CD4-positive, alpha-beta T cell (primary cell): ENCODE results near the gene TRIM67. TPM values are rescaled to one million over a fixed set of nuclear protein-coding genes. Genes with fewer than 3 reads are reported as not detected.

ENCODE experiments used
- ATAC-seq: fragments of 200-7000 bp; cut with Tn5 transposase; one replicate; pipeline ENCODE4 v1.10.0; 2022; ENCODE audit warnings: mild to moderate bottlenecking; ENCODE audit not compliant: poor library complexity
- CTCF ChIA-PET: fragments of 350-600 bp; sonication (Branson Sonifier 250); formaldehyde crosslinking; loops from one replicate; lab custom pipeline; 2021; ENCODE audit warnings: antibody characterized with exemption, inconsistent platforms; lab: Charles Lee
- POLR2A ChIA-PET: fragments of 350-600 bp; sonication (Branson Sonifier 250); formaldehyde crosslinking; loops from one replicate; lab custom pipeline; 2021; ENCODE audit warnings: antibody characterized with exemption, inconsistent platforms; lab: Charles Lee
- DNase-seq, 14 experiments: peaks; one replicate each; pipeline ENCODE4 v3.0.0-alpha.2; 2013 to 2020; ENCODE audit warnings: mixed read lengths in 2 of 14
- H3K27ac ChIP-seq, 2 donors: one replicate each; pipeline versions ENCODE4 v1.5.1 to v1.7.0; 2013; ENCODE audit warnings: low read length in 2 of 2, low read depth in 1 of 2, mild to moderate bottlenecking in 1 of 2
- H3K27me3 ChIP-seq, 2 experiments: 1 replicate in 1 of 2; 2 replicates in 1 of 2; pipeline versions ENCODE4 v1.6.1 to v1.7.0; 2013; ENCODE audit warnings: low read length in 2 of 2, control low read depth in 1 of 2, mild to moderate bottlenecking in 1 of 2, moderate library complexity in 1 of 2; ENCODE audit not compliant: insufficient read depth in 2 of 2, control insufficient read depth in 1 of 2
- H3K36me3 ChIP-seq: one replicate; pipeline ENCODE4 v1.6.1; 2013; ENCODE audit warnings: low read length, control low read depth; ENCODE audit not compliant: insufficient read depth
- H3K4me1 ChIP-seq: one replicate; pipeline ENCODE4 v1.6.1; 2013; ENCODE audit warnings: low read length, control low read depth; ENCODE audit not compliant: insufficient read depth
- H3K4me3 ChIP-seq: one replicate; pipeline ENCODE4 v1.5.1; 2013; ENCODE audit warnings: mild to moderate bottlenecking, low read length, moderate library complexity
- H3K9me3 ChIP-seq, 2 experiments: 1 replicate in 1 of 2; 2 replicates in 1 of 2; pipeline versions ENCODE4 v1.6.1 to v1.7.0; 2013; ENCODE audit warnings: low read length in 2 of 2, mild to moderate bottlenecking in 2 of 2, control low read depth in 1 of 2, moderate library complexity in 1 of 2; ENCODE audit not compliant: control insufficient read depth in 1 of 2, insufficient read depth in 1 of 2
- H3K27ac Mint-ChIP-seq: one replicate; pipeline ENCODE4 v1.8.0; 2020; ENCODE audit warnings: mixed read lengths
- H3K27me3 Mint-ChIP-seq: one replicate; pipeline ENCODE4 v1.8.0; 2021; ENCODE audit warnings: mixed read lengths
- H3K36me3 Mint-ChIP-seq: one replicate; pipeline ENCODE4 v1.8.0; 2021; ENCODE audit warnings: low read depth, mixed read lengths
- H3K4me1 Mint-ChIP-seq: one replicate; pipeline ENCODE4 v1.8.0; 2021; ENCODE audit warnings: low read depth, mixed read lengths
- H3K4me3 Mint-ChIP-seq: one replicate; pipeline ENCODE4 v1.8.0; 2020; ENCODE audit warnings: mild to moderate bottlenecking, mixed read lengths
- H3K9me3 Mint-ChIP-seq: one replicate; pipeline ENCODE4 v1.8.0; 2020; ENCODE audit warnings: mixed read lengths
- CTCF ChIP-seq: fragments of 200-600 bp; IDR thresholded peaks from one replicate; pipeline ENCODE4 v1.8.0; 2022; ENCODE audit warnings: antibody characterized with exemption, mild to moderate bottlenecking
- intact Hi-C, 2 experiments: fragments of 100-400 bp; cut with DNase I in 1 of 2; cut with micrococcal nuclease in 1 of 2; formaldehyde crosslinking; loops; one replicate each; pipeline versions ENCODE4 v1.15.1 to v1.9.0; 2023 to 2025; cut with DNase I, micrococcal nuclease
- total RNA-seq, 174 experiments: library from RNA in 2 of 174; stranded (reverse) in 2 of 174; gene quantifications; one replicate each; pipeline ENCODE4 v1.2.3 and lab custom pipeline; 2021 to 2026

TRIM67 gene
- total RNA-seq, 2 experiments from 2014 or later, result not detected

DNA sequence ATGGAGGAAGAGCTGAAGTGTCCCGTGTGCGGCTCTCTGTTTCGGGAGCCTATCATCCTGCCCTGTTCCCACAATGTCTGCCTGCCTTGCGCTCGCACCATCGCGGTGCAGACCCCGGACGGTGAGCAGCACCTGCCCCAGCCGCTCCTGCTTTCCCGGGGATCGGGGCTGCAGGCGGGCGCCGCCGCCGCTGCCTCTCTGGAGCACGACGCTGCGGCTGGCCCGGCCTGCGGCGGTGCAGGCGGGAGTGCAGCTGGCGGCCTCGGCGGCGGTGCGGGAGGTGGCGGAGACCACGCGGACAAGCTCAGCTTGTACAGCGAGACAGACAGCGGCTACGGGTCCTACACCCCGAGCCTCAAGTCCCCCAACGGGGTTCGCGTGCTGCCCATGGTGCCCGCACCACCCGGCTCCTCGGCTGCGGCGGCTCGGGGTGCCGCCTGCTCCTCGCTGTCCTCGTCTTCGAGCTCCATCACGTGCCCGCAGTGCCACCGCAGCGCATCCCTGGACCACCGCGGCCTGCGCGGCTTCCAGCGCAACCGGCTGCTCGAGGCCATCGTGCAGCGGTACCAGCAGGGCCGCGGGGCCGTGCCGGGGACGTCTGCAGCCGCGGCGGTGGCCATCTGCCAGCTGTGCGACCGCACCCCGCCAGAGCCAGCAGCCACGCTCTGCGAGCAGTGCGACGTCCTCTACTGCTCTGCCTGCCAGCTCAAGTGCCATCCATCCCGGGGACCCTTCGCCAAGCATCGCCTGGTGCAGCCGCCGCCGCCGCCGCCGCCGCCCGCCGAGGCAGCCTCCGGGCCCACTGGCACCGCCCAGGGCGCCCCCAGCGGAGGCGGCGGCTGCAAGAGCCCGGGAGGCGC lies 1.3 kb downstream of the TRIM67 start:
- ATAC-seq, result no peak
- no peak overlapping the region for H3K27ac ChIP-seq
- no peak overlapping the region for H3K4me3 ChIP-seq
- ChIA-PET POLR2A (no interaction called here), CTCF (no interaction called here)
- no peaks in the 10 kb centered on the region for H3K36me3 Mint-ChIP-seq
- no peaks in the 10 kb centered on the region for H3K36me3 ChIP-seq
- H3K4me3 Mint-ChIP-seq, result no peak overlapping the region
- no peak for DNase-seq
- intact Hi-C loops, result no loop called here
- H3K4me1 ChIP-seq, result peaks cover 13% of the 10 kb centered on the region
- no peak overlapping the region for H3K27ac Mint-ChIP-seq
- H3K27me3 ChIP-seq, result peaks cover 45 to 77% of the 10 kb centered on the region in 2 experiments
- peaks cover 65% of the 10 kb centered on the region for H3K27me3 Mint-ChIP-seq
- H3K4me1 Mint-ChIP-seq, result peaks cover 4% of the 10 kb centered on the region
- H3K9me3 Mint-ChIP-seq, result no peaks in the 10 kb centered on the region
- H3K9me3 ChIP-seq, result peaks cover 0 to 12% of the 10 kb centered on the region in 2 experiments
- TF ChIP-seq CTCF, result no peak

- intact Hi-C loops, result no loop called here
- Histone ChIP-seq H3K4me3 (no peak overlapping the region), H3K9me3 (peaks cover 0 to 12% of the 10 kb centered on the region in 2 experiments), H3K4me1 (peaks cover 13% of the 10 kb centered on the region), H3K27me3 (peaks cover 43 to 76% of the 10 kb centered on the region in 2 experiments), H3K27ac (no peak overlapping the region), H3K36me3 (no peaks in the 10 kb centered on the region)
- Mint-ChIP-seq H3K27ac (no peak overlapping the region), H3K27me3 (peaks cover 66% of the 10 kb centered on the region), H3K4me3 (no peak overlapping the region), H3K9me3 (no peaks in the 10 kb centered on the region), H3K36me3 (no peaks in the 10 kb centered on the region), H3K4me1 (peaks cover 4% of the 10 kb centered on the region)
- ChIA-PET CTCF (no interaction called here), POLR2A (no interaction called here)
- no peak for TF ChIP-seq CTCF
- no peak for DNase-seq
- no peak for ATAC-seq
Measured at GRCh38 chr1:231163830-231164427, 2.1 kb downstream of the TRIM67 start.

GRCh38 chr1:231165371-231165770 lies 3.5 kb downstream of the TRIM67 start:
- intact Hi-C loops, result no loop called here
- ChIA-PET POLR2A (no interaction called here), CTCF (no interaction called here)
- Histone ChIP-seq H3K36me3 (no peaks in the 10 kb centered on the region), H3K9me3 (peaks cover 0 to 12% of the 10 kb centered on the region in 2 experiments), H3K4me3 (no peak overlapping the region), H3K4me1 (peaks cover 13% of the 10 kb centered on the region), H3K27ac (no peak overlapping the region), H3K27me3 (peaks cover 33 to 63% of the 10 kb centered on the region in 2 experiments)
- H3K36me3 Mint-ChIP-seq, result no peaks in the 10 kb centered on the region
- TF ChIP-seq CTCF, result no peak
- H3K9me3 Mint-ChIP-seq, result no peaks in the 10 kb centered on the region
- peaks cover 4% of the 10 kb centered on the region for H3K4me1 Mint-ChIP-seq
- H3K27me3 Mint-ChIP-seq, result peaks cover 52% of the 10 kb centered on the region
- H3K27ac Mint-ChIP-seq, result no peak overlapping the region
- ATAC-seq (no peak), DNase-seq (no peak)
- H3K4me3 Mint-ChIP-seq, result no peak overlapping the region
